ENCODE measurements around the gene NCAM1.

The NCAM1 gene

GRCh38 chr11:113316256-113316655 lies 355.0 kb downstream of the NCAM1 start:
- H3K4me3 ChIP-seq (ENCODE audit: low read depth, low read length): no peak overlapping the region
- TF ChIP-seq CTCF (IDR thresholded peaks at IDR 0.05; ENCODE audit: low read depth, low read length): no peak
- H3K27me3 ChIP-seq: no peaks in the 10 kb centered on the region
- no peak for DNase-seq
- H3K36me3 ChIP-seq: no peaks in the 10 kb centered on the region
- 0 out of 2 replicates have a peak, but pooled peaks cover 2% of the 10 kb centered on the region for H3K4me1 ChIP-seq
- H3K9me3 ChIP-seq: no peaks in the 10 kb centered on the region

- H3K4me1 ChIP-seq: 0 out of 2 replicates have a peak, but pooled peaks cover 2% of the 10 kb centered on the region
- DNase-seq: no peak
- H3K4me3 ChIP-seq (ENCODE audit: low read depth, low read length): no peak overlapping the region
- H3K9me3 ChIP-seq: no peaks in the 10 kb centered on the region
- H3K36me3 ChIP-seq: no peaks in the 10 kb centered on the region
- no peaks in the 10 kb centered on the region for H3K27me3 ChIP-seq
- no peak for TF ChIP-seq CTCF (IDR thresholded peaks at IDR 0.05; ENCODE audit: low read depth, low read length)
These were observed 356.1 kb downstream of the NCAM1 start for GRCh38 chr11:113317339-113317738.

GRCh38 chr11:113319085-113319484 lies 357.9 kb downstream of the NCAM1 start:
- no peaks in the 10 kb centered on the region for H3K27me3 ChIP-seq
- no peak for DNase-seq
- no peaks in the 10 kb centered on the region for H3K36me3 ChIP-seq
- TF ChIP-seq CTCF (IDR thresholded peaks at IDR 0.05; ENCODE audit: low read depth, low read length): no peak
- H3K9me3 ChIP-seq: no peaks in the 10 kb centered on the region
- no peak overlapping the region for H3K4me3 ChIP-seq (ENCODE audit: low read depth, low read length)
- H3K4me1 ChIP-seq: 0 out of 2 replicates have a peak, but pooled peaks cover 2% of the 10 kb centered on the region

GRCh38 chr11:113322158-113322557 lies 360.9 kb downstream of the NCAM1 start:
- H3K27me3 ChIP-seq: no peaks in the 10 kb centered on the region
- H3K4me3 ChIP-seq (ENCODE audit: low read depth, low read length): no peak overlapping the region
- H3K9me3 ChIP-seq: no peaks in the 10 kb centered on the region
- DNase-seq: no peak
- H3K4me1 ChIP-seq: no peaks in the 10 kb centered on the region
- no peak for TF ChIP-seq CTCF (IDR thresholded peaks at IDR 0.05; ENCODE audit: low read depth, low read length)
- H3K36me3 ChIP-seq: no peaks in the 10 kb centered on the region

GRCh38 chr11:113324250-113324649 lies 363.0 kb downstream of the NCAM1 start:
- H3K27me3 ChIP-seq: no peaks in the 10 kb centered on the region
- no peak overlapping the region for H3K4me3 ChIP-seq (ENCODE audit: low read depth, low read length)
- DNase-seq: no peak
- no peaks in the 10 kb centered on the region for H3K36me3 ChIP-seq
- no peak for TF ChIP-seq CTCF (IDR thresholded peaks at IDR 0.05; ENCODE audit: low read depth, low read length)
- no peaks in the 10 kb centered on the region for H3K4me1 ChIP-seq
- no peaks in the 10 kb centered on the region for H3K9me3 ChIP-seq

All from BE2C (cell line).